Peyer's patch (tissue), 4 donors: ENCODE results near the gene FUS.
"Not testable (repeated sequence)": the region's sequence is repeated elsewhere in the genome, so short reads cannot be mapped to it uniquely, and the experiment has no call there.

ENCODE experiments used
- CTCF ChIP-seq, 6 experiments: fragments of 450-650 bp in 4 of 6; fragments of 200-600 bp in 2 of 6; sonication (generic) in 1 of 6; IDR thresholded peaks; one replicate each; pipeline ENCODE4 v1.5.1; 2017 to 2019; ENCODE audit warnings: antibody characterized with exemption in 6 of 6, mild to moderate bottlenecking in 3 of 6, moderate library complexity in 1 of 6
- POLR2A ChIP-seq, 2 donors: fragments of 450-650 bp; IDR thresholded peaks; one replicate each; pipeline ENCODE4 v1.5.1; 2017; ENCODE audit warnings: antibody characterized with exemption in 2 of 2, mild to moderate bottlenecking in 2 of 2, moderate library complexity in 2 of 2

GRCh38 chr16:31170048-31170447 is 9.9 kb upstream of the FUS start:
- TF ChIP-seq CTCF, POLR2A (IDR thresholded peaks at IDR 0.05): not testable (repeated sequence)
